Measurements from ENCODE around the gene RADIL.

Gene RADIL

DNA sequence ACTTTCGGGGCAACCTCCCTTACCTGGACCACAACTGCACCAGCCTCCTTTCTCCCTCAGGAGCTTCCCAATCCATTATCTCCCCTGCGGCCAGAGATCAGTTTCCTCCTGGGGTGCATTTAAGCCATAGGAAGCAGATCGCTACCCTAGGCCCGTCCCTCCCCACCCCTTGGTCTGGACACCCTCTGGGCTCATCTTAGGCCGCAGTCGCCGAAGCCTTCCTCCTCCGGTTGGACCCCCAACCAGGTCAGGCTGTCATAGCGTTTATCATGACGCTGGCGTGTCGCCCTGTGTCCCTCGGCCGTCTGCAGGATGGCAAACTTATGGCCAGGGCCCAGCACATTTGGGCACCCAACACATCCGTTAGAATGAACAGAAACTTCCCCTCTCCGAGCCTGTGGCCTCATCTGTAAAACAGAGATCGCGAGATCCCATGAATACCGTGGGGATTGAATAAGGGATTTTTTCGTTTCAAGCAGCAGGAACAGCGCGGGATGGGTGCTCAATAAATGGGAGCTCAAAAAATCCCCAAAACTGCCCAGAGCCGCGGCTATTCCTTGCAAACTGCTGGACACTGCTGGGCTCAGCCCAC, 108.8 kb downstream of the RADIL start:
- Mint-ChIP-seq H3K27me3 (no peaks in the 10 kb centered on the region), H3K4me1 (peaks cover 43% of the 10 kb centered on the region), H3K9me3 (no peaks in the 10 kb centered on the region), H3K4me3 (peak overlapping the region; percentile 100), H3K36me3 (peaks cover 25% of the 10 kb centered on the region), H3K27ac (peak overlapping the region; percentile 99)
- DNase-seq: no peak
- CTCF ChIA-PET: interaction anchor here (1.2 to 3.4 kb wide), 3 partner anchors 18 to 199 kb away, joined by 3 to 13 read pairs (median 3); no protein-coding TSS in a partner anchor

DNA sequence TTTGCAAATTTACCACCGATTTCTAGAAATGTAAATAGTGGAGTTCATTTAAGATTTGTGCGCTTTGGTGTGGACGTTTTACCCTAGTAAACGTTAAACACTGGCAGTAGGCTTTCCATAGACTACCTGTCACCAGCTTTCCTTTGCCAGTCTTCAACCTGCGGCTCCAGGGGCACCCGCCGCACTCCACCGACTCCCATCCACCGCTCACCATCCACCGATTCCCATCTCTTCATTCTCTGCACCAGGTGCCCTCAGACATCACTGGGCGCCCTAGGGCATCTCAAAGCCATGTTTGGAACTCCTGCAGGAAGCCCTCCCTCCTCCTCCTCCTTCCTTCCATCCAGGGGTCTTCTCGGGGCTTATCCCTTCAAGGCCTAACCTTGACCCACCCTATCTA, 109.5 kb downstream of the RADIL start:
- CTCF ChIA-PET: no interaction called here
- Mint-ChIP-seq H3K27me3 (no peaks in the 10 kb centered on the region), H3K4me3 (peak overlapping the region; percentile 100), H3K9me3 (no peaks in the 10 kb centered on the region), H3K4me1 (peaks cover 43% of the 10 kb centered on the region), H3K27ac (peak overlapping the region; percentile 99), H3K36me3 (peaks cover 24% of the 10 kb centered on the region)
- no peak for DNase-seq

DNA sequence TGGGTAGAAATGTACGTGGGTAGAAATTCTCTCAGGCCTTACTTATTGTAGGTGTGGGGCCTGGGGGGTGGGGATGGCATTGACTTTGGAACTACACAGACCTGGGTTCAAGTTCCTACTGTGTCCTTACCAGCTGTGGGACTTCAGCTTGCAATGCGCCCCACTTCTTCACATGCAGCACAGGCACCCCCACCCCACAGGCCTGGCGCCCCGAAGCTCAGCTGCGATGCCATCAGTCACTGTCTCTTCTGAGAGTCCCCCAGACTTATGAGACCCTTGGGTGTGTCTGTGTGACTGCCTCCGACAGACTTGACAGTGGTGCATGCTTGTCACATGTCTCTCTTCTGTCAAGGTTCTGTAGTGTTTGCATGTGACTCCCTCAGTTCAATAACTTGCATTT, 111.2 kb downstream of the RADIL start:
- peaks cover 13% of the 10 kb centered on the region for H3K36me3 Mint-ChIP-seq
- CTCF ChIA-PET: interaction anchor here (0.6 kb wide), 1 partner anchor 17 kb away, joined by 3 read pairs; no protein-coding TSS in a partner anchor

DNA sequence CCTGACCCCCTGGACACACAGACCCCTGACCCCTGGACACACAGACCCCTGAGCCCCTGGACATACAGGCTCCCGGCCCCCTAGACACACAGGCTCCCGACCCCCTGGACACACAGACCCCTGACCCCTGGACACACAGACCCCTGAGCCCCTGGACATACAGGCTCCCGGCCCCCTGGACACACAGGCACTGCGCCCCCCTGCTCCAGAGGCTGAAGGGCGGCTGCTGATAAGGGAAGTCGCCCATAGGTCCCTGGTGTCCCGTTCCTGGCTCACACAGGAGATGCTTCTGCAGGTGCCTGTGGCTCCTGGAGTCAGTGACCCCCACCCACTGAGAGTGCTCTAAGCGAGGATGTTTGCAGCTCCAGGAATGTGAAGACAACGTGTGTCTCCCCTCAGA, 111.8 kb downstream of the RADIL start:
- Mint-ChIP-seq H3K36me3 (peaks cover 11% of the 10 kb centered on the region), H3K4me3 (no peak overlapping the region), H3K27ac (no peak overlapping the region), H3K27me3 (no peaks in the 10 kb centered on the region), H3K9me3 (no peaks in the 10 kb centered on the region), H3K4me1 (peaks cover 27% of the 10 kb centered on the region)
- no peak for DNase-seq
- CTCF ChIA-PET: no interaction called here

More for the DNA sequence above, 111.2 kb downstream of the RADIL start:
- H3K4me1 Mint-ChIP-seq: peaks cover 31% of the 10 kb centered on the region
- H3K9me3 Mint-ChIP-seq: no peaks in the 10 kb centered on the region
- no peak overlapping the region for H3K27ac Mint-ChIP-seq
- no peaks in the 10 kb centered on the region for H3K27me3 Mint-ChIP-seq
- no peak overlapping the region for H3K4me3 Mint-ChIP-seq
- DNase-seq: no peak

DNA sequence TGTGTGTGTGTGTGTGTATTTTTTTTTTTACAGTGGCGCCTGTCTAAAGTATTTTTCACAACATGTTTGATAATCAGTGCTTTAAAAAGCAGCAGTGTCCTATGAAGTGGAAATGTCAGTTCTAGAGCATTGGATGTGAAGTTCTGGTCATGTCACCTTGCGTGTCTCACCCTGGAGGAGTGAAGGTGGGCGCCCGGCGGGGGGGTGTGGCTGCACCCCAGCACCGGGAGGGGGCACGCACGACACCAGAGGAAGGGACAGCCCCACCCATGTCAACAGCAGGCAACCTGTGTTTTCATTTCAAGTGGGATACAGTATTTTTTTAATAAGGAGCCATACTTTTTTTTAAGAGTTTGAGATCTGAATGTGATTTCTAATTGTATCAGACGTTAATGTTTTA, 112.6 kb downstream of the RADIL start:
- no peaks in the 10 kb centered on the region for H3K9me3 Mint-ChIP-seq
- peaks cover 21% of the 10 kb centered on the region for H3K4me1 Mint-ChIP-seq
- peaks cover 11% of the 10 kb centered on the region for H3K36me3 Mint-ChIP-seq
- H3K27me3 Mint-ChIP-seq: no peaks in the 10 kb centered on the region
- CTCF ChIA-PET: no interaction called here
- no peak for DNase-seq
- no peak overlapping the region for H3K27ac Mint-ChIP-seq
- H3K4me3 Mint-ChIP-seq: no peak overlapping the region

DNA sequence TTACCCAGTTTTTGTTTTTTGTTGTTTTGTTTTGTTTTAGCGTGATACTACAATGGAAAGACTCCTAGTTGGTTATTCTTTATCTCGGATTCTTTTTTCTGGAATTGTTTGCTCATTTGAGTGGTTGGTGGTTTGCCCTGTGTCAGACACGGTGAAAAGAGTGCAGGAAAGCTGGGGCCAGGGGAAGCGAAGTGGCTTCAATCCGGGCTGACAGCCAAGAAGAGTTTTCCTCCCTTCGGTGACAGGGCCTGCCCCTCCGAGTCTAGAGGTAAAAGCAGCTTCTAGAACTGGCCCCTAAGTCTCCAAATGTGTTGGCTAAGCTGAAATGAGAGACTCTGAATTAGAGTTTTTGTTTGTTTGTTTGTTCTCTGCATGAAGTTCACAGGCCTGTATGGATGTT, 113.8 kb downstream of the RADIL start:
- Mint-ChIP-seq H3K4me1 (peaks cover 12% of the 10 kb centered on the region), H3K27ac (peak overlapping the region; percentile 65), H3K27me3 (no peaks in the 10 kb centered on the region), H3K4me3 (no peak overlapping the region), H3K9me3 (no peaks in the 10 kb centered on the region), H3K36me3 (peaks cover 8% of the 10 kb centered on the region)
- DNase-seq: no peak
- CTCF ChIA-PET: no interaction called here

DNA sequence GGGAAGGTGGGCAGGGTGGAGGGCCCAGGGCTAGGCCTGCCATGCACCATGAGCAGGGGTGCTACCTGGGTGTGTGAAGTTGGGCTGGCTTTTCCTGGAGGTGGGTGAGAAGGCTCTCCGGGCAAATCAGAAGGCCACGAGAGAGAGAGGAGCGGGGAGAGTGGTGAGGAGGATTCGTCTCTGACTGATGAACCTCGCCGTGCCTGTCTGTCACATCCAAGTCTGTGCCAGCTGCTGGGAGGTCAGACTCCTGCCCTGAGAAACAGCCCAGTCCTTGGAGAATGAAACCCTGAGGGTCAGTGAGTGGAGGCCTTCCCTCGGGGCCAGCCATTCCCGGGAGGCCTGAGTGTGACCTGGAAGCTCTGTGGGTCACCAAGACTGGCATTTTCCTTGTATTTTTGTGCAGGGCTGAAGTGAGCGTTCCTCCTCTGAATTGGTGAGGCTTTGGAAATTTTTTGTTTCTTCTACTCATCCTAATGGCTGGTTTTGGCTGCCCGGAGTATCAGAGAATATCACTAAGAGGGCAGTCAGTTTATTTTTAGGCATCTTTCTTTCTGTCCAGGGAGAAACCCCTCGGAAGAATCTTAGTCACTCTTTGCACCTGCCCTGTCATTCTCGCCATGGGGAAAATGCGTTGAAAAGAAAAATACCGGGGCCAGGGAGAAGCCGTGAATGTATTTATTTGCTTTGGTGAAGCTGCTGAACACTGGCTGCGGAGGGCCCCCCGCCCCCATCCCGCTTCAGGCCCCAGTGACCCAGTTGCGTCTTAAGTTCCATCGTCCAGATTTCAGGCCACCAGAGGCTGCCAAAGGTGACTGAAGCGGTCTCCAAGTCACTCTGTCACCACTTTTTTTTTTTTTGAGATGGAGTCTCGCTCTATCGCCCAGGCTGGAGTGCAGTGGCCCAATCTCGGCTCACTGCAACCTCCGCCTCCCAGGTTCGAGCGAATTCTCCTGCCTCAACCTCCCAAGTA, 114.6 kb downstream of the RADIL start:
- Mint-ChIP-seq H3K4me1 (peaks cover 3% of the 10 kb centered on the region), H3K4me3 (no peak overlapping the region), H3K36me3 (peaks cover 8% of the 10 kb centered on the region), H3K9me3 (no peaks in the 10 kb centered on the region), H3K27ac (no peak overlapping the region), H3K27me3 (no peaks in the 10 kb centered on the region)
- no peak for DNase-seq
- CTCF ChIA-PET: no interaction called here

DNA sequence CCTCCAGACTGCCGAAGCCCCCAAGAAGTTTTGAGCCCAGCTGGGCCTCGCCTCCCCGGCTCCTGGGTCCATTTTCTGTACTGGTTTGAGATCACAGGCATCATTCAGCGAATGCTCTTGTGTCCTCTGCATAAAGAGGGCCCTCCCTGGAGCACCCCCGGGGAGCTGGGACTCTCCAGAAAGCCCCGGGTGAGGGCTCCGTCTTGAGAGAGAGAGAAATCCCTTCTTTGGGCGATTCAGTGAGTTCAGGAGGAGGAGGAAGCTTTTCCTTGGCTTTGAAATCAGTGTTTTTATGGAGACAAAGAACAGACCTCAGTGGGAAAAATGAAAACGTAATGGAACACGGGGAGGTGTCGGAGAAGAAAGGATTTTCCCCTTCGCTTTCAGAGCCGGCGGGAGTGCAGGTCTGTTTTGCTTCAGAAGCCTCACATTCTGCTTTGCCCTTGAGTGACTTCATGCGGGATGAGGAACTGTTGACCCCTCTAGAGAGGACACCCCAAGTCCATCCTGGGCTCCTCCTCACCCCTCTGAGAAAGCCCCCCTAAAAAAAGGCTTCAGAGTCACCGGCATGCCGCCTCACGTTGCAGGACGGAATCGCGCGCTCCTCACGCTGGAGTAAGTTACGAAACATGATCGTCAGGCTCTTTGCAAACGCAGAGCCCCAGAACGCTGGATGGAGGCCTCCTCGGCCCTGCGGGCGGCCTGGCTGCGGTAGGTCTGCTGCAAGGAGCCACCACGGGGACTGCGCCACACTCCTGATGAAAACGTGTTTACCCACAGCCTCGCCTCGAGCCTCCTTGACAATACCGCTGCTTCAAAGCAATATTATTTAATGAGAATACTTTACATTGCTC, 116.6 kb downstream of the RADIL start:
- Mint-ChIP-seq H3K4me1 (no peaks in the 10 kb centered on the region), H3K9me3 (no peaks in the 10 kb centered on the region), H3K36me3 (peaks cover 14% of the 10 kb centered on the region), H3K27me3 (no peaks in the 10 kb centered on the region), H3K4me3 (no peak overlapping the region), H3K27ac (peak overlapping the region; percentile 7)
- CTCF ChIA-PET: no interaction called here
- DNase-seq: no peak

DNA sequence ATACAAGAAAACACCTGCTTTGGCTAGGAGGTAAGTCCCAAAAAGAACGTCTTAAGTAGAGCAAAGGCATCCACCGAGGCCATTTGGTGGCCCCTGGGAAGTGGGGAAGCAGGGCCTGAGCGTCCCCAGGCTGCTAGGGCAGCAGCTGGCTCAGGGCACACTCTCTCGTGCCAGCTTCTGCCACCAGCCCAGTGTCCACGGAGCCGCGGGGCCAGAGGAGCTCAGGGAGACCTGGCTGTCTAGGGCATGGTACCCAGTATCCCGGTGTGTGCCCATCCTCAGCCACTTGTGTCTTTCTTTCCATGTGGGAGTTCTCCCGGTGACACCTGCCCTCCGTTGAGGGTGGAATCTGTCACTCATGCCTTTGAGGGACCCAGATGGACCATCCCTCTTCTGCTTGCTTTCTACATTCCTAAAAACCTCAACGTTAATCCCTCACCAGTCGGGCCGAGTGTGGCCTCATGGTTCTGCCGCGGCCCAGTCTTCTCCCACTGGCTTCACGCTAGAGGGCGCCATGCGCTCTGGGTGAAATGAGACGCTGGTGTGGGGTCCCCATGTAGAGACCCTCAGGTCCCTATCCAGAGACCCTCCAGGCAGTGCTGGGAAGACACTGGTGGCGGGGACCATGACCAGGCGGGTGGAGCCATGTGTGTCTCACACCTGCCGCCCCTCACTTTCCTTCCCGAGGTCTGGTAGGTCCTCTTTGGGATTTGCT, 117.6 kb downstream of the RADIL start:
- Mint-ChIP-seq H3K27ac (no peak overlapping the region), H3K36me3 (peaks cover 19% of the 10 kb centered on the region), H3K4me1 (no peaks in the 10 kb centered on the region), H3K4me3 (no peak overlapping the region), H3K27me3 (no peaks in the 10 kb centered on the region), H3K9me3 (no peaks in the 10 kb centered on the region)
- DNase-seq: no peak
- CTCF ChIA-PET: no interaction called here

DNA sequence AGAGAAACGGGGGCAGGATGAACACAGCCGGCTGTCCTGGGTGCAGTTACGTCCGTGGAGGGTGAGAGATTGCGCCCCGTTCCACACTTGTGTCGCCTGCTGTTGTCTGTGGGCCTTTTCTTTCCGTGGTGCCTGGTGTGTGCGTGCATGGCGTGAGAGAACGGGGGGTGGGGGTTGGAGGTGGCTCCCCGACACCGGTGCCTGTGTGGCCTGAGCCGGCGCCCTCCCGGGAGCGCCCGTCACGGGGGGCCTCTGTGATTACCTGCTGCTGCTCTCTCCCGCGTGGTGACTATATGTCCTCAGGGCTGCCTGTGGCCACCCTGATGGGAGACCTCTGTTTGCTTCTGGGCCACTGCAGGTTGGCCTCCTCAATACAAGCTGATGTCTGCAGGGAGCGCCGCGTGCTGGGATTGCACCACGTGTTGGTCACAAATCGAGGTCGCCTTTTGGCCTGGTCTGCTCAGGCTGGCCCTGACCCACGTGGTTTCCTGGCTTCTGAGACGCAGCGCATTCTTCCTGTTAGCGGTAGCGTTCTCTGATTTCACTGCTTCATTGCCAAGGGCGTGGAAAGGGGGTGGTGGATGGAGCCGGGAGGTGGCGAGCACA, 119.0 kb downstream of the RADIL start:
- DNase-seq: no peak
- H3K9me3 Mint-ChIP-seq: no peaks in the 10 kb centered on the region
- CTCF ChIA-PET: no interaction called here
- peaks cover 25% of the 10 kb centered on the region for H3K36me3 Mint-ChIP-seq
- H3K27me3 Mint-ChIP-seq: no peaks in the 10 kb centered on the region
- H3K4me3 Mint-ChIP-seq: no peak overlapping the region
- H3K27ac Mint-ChIP-seq: no peak overlapping the region
- no peaks in the 10 kb centered on the region for H3K4me1 Mint-ChIP-seq

DNA sequence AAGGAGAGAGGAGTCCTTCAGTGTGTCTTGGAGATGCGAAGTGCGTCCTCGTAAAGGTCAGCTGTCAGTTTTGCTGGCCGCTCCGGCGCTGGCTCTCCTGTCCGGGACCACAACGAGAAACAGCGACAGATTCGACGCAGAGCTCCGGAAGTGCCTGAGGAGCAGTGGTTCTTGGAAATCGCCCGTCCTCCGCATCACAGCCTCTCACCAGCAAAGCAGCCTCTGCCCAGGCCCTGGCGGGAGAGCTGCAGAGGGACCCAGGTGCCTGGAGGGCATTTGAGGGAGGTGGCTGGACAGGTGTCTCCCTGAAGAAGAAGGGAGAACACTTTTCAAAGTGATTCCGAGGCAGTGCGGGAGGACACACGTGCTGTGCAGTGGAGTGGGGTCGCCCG, 119.7 kb downstream of the RADIL start:
- H3K4me1 Mint-ChIP-seq: no peaks in the 10 kb centered on the region
- CTCF ChIA-PET: no interaction called here
- H3K36me3 Mint-ChIP-seq: peaks cover 25% of the 10 kb centered on the region
- no peak for DNase-seq
- no peak overlapping the region for H3K4me3 Mint-ChIP-seq
- no peaks in the 10 kb centered on the region for H3K9me3 Mint-ChIP-seq
- H3K27me3 Mint-ChIP-seq: no peaks in the 10 kb centered on the region
- H3K27ac Mint-ChIP-seq: no peak overlapping the region

DNA sequence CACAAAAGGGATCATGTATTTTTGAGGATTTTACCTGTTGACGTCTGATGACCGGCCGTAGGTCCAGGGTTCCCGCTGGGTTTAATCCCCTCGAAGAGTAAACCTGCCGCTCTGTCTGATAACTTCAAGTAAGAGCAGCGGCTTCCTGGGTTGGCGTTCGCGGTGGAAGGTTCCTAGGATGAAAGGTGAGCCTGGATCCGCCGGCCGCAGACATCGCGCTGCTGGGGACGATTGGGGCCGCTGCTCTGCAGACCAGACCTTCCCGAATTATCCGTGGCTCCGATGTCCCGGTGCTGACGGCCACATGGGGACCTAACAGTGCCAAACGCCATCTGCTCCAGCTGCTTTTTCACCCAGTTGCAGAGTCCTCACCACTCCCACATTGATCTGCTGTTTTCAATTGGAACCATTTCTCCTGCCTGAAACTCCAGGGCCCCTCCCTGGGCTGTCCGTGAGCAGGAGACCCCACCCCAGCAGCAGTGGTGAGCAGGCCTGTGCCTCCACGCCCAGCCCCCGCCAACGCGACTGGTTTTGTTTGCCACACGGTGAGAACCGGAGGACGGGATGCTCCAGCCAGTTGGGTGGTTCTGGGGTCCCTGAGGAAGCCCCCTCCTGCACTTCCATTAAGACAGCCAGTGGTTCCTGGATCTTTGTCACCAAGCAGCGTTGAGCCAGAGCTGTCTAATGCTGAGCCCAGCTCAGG, 120.3 kb downstream of the RADIL start:
- no peak for DNase-seq
- CTCF ChIA-PET: no interaction called here
- H3K27ac Mint-ChIP-seq: no peak overlapping the region
- no peaks in the 10 kb centered on the region for H3K27me3 Mint-ChIP-seq
- peaks cover 25% of the 10 kb centered on the region for H3K36me3 Mint-ChIP-seq
- no peaks in the 10 kb centered on the region for H3K4me1 Mint-ChIP-seq
- no peak overlapping the region for H3K4me3 Mint-ChIP-seq
- no peaks in the 10 kb centered on the region for H3K9me3 Mint-ChIP-seq

Data from activated naive CD4-positive, alpha-beta T cell treated with anti-CD3 and anti-CD28 coated beads, Interleukin-2, amount 10 ng/mL, durations not matched to agents 7 days and 5 days (primary cell).